Amygdala (tissue), 56 donors: ENCODE results near the gene TNFSF13.
A peak's percentile ranks its signal among the peaks of the same experiment; 100 is the strongest.
"Not testable (repeated sequence)": the region's sequence is repeated elsewhere in the genome, so short reads cannot be mapped to it uniquely, and the experiment has no call there.

Experiments used
- DNase-seq, 56 donors: peaks; one replicate each; lab custom pipeline; 2025; lab: John Stamatoyannopoulos, UW

The TNFSF13 gene

GRCh38 chr17:7589204-7589868 is 30.8 kb downstream of the TNFSF13 start:
- DNase-seq = peak in 49 of 56 donors; percentile 29 to 90 (median 64)

GRCh38 chr17:7589891-7590691 is 31.5 kb downstream of the TNFSF13 start, which contains the start of gene SOX15:
Gene SOX15, minus strand, starts transcription at chr17:7590094. Its CDS starts 418 bp downstream, at chr17:7589676.
- no peak for DNase-seq

GRCh38 chr17:7590743-7591142 is 32.2 kb downstream of the TNFSF13 start:
- DNase-seq = no peak

- no peak for DNase-seq
These were observed 33.0 kb downstream of the TNFSF13 start for GRCh38 chr17:7591596-7591995.

GRCh38 chr17:7592422-7593021 is 34.0 kb downstream of the TNFSF13 start:
- DNase-seq = no peak

- DNase-seq = no peak
These were observed 34.7 kb downstream of the TNFSF13 start for GRCh38 chr17:7593296-7593695.

- not testable (repeated sequence) for DNase-seq
These were observed 39.0 kb downstream of the TNFSF13 start for GRCh38 chr17:7597561-7597960.

- no peak for DNase-seq
These were observed 47.7 kb downstream of the TNFSF13 start for GRCh38 chr17:7606280-7606679.

- DNase-seq = no peak
These were observed 52.1 kb downstream of the TNFSF13 start for GRCh38 chr17:7610641-7611040.
